ENCODE data around the gene MAPK11.

- TF ChIP-seq CTCF (IDR thresholded peaks at IDR 0.05; ENCODE audit: borderline replicate concordance, extremely low read depth, low read length, poor library complexity, severe bottlenecking) (no peak), EZH2 (IDR thresholded peaks at IDR 0.05; ENCODE audit: borderline replicate concordance, low read depth, low read length, severe bottlenecking) (no peak)
These were observed 29.0 kb upstream of the MAPK11 start for GRCh38 chr22:50298937-50299784.

Measured in DND-41 (cell line).